HG03139 (cell line): ENCODE data around the gene TRMT2A.

ENCODE experiments used
- ATAC-seq: cut with Tn5 transposase; IDR thresholded peaks from one replicate; pipeline ENCODE4 v1.9.1; 2021; ENCODE audit not compliant: unreplicated experiment

The TRMT2A gene

DNA sequence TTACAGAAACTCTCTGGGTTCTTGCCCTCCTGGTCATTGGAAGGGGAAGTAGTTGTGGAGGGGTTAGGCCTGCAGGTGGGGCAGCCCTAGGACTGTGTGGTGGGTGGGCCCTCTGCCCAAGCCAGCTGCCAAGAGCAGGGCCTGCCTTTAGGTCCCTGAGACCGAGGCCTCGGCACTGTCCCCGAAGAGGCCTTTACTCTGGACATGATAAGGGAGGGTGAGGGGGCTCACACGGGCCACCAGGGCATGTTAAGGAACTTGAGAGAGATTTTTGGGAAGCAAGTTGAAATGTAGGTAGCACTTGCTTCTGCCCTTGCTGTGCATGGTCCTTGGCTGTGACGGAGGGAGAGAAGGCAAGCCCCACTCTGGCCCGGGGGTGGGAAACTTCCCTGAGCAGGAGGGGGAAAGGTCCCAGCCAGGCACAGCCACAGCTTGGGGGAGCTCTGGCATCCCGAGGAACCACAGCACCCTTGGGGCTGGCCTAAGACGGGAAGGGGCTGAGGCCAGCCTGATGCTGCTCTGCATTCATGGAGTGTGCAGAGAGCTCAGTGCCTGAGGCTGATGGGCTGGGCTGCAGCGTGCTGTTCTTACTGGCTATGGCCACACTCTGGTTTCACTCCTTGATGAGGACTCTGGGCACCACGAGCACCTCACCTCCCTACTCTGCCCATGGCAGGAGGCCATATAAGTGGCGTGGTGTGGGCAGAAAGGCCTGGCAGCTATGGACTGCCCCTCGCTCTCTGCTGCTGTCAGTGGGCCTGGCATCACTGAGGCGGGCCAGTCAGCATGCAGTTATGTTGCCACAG, 8.9 kb downstream of the TRMT2A start:
- ATAC-seq, result no peak

DNA sequence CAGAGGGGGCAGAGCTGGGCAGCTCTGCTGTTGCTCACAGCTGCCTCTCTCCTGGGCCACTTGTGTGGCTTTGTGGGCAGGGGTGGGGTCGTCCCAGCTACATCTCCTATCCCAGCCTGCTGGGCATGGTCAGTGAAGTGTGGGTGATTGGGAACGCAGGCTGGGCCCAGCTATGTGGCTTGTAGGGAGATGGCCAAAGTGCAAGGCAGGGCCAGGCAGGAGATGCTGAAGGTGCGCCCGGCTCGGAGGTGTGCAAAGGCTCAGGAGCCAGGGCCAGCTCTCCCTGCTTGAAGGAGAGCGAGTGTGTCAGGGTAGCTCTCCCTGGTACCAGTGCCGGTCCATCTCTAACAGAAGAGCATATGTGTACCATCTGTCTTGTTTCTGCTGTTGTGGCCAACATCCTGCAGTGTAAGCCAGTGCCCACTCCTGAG, 9.5 kb downstream of the TRMT2A start:
- ATAC-seq, result no peak

DNA sequence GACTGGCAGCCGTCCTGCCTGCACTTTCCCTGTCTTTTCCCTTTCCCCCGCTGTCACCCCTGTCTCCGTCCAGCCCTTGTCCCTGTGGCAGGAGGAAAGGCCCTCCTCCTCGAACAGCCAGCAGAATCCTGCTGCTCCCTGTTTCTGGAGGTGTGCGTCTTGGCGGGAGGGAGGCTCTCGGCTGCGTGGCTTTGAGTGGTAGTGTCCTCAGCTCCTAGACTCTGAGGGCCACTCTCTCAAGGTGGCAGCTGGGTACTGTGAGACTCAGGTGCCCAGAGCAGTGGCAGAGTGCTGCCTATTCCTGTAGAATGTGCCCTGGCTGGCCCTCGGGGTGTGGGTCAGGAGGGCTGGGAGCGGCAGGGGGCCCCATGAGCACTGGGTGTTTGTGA, 10.2 kb downstream of the TRMT2A start:
- ATAC-seq, result no peak

DNA sequence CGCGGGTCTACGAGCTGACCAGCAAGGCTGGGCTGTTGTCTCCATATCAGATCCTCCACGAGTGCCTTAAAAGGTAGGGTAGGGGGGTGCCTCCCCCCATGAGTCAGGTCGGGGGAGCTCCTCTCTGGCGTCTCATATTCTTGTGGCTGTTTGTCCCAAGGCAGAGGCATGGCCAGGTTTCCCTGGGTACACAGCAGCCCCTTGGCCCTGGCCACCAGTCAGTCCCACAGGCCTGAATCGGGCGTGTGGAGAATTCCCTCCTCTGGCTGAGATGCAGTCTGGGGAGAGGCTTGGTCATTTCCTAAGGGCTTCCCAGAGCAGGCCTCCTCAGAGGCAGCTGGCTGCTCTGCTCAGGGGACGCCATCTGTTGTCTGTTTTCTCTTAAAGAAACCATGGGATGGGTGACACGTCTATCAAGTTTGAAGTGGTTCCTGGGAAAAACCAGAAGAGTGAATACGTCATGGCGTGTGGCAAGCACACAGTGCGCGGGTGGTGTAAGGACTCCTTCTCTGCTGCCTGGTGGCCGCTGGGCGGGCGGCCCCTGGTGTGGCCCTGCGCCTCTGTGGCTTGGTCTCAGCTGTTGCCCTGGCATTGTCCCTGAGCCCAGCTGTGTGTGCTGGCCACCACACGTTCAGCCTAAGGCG, 10.7 kb downstream of the TRMT2A start:
- no peak for ATAC-seq

DNA sequence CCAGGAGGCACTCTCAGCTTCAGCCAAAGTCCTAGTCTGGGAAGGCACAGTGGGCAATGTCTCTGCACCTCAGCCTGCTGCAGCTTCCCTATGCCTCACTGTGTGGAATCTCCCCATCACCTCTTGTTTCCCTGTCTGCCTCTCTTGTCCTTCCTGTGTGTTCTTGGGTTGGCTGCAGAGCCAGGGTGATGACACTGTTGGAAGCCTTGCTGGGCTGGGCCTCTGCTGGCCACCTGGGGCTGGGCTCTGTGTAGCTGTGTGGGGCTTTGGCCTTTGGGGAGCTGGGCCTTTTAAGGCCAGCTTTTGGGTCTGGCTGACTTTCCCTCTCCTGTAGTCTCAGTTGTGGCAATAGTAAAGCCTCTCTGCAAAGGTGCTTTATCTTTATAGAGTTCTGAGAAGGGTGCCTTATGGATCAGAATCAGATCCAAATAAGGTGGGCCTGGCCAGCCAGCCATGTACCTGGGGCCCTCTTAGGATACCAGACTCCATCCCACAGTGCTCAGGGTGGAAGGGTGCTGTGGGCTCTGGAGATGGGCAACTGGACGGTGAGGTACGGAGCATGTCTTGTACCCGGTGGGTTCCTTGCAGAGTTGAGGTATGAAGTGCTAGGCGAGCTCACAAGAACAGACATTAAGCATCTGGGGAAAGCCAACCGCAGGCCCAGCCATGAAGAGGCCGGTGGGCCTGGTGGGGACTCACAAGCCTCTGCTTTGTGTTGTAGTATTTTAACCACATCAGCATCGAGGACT, 11.4 kb downstream of the TRMT2A start:
- no peak for ATAC-seq

DNA sequence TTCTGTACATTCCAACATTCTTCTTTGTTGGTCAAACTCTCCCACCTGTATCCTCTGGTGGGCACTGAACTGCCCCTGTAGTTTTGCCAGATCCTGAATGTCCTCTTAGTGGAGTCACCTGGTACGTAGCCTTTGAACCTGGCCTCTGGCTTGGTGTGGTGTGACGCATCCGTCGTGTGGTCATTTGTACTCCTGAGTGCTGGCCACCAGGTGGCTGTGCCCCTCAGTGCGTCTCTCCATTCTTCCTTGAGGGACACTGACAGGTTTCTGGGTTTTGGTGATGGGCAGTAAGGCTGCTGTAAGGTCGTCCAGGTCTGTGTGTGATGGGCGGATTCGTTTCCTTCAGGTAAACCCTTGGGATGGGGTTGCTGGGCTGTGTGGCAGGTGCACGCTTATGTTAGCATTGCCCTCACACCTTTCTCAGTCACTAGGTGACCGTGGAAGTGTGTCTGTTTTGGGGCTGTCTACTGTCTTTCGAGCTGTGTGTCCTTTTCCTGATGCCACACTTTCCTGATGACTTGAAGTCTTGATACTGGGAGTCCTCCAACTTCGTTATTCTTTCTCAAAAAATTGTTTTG, 14.7 kb downstream of the TRMT2A start:
- no peak for ATAC-seq

DNA sequence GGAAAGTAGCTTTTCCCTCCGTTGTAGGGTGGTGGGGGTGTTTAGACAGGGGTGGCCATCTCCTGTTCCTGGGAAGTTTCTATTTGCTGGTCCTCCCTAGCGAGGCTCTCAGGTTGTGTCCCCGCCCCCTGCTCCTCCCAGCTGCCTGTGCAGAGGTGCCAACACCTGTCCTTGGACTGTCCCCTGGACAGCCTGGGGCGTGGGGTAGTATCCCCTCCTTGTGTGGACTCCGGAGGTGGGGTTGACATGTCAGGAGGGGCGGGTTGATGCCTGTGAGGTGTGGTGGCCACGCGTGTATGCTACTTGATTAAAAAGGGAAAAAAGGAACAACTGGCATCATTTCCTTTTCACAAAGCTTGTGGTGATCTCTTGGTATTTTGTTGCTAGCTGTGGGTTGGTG, 15.4 kb downstream of the TRMT2A start:
- no peak for ATAC-seq

DNA sequence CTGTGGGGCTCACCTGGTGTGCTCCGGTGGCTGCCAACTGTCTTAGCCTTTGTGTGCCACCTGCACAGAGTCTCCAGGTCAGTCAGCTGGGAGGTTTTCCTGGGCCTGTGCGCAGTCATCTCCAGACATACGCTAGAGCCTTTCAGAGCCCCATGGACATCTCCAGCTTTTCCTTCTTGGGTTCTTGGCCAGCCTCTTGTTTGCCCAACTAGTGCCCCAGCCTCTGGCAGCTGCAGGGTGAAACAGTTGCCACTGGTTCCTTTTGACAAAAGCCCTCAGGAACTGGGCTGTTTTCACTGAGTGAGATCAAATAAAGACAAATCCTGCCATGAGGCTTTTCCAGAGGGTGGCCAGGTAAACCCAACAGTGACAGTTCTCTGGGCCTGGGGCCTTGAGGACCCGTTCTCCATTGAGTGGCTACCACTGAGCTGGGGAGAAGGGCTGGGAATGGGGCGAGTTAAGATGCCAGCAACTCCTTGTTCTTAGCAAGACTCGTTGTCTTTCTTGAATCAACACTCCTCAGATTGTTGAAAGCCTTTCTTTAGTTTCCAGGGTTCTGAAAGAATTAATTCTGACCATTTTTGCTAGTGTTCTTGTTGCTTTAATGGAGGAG, 17.8 kb downstream of the TRMT2A start:
- no peak for ATAC-seq

DNA sequence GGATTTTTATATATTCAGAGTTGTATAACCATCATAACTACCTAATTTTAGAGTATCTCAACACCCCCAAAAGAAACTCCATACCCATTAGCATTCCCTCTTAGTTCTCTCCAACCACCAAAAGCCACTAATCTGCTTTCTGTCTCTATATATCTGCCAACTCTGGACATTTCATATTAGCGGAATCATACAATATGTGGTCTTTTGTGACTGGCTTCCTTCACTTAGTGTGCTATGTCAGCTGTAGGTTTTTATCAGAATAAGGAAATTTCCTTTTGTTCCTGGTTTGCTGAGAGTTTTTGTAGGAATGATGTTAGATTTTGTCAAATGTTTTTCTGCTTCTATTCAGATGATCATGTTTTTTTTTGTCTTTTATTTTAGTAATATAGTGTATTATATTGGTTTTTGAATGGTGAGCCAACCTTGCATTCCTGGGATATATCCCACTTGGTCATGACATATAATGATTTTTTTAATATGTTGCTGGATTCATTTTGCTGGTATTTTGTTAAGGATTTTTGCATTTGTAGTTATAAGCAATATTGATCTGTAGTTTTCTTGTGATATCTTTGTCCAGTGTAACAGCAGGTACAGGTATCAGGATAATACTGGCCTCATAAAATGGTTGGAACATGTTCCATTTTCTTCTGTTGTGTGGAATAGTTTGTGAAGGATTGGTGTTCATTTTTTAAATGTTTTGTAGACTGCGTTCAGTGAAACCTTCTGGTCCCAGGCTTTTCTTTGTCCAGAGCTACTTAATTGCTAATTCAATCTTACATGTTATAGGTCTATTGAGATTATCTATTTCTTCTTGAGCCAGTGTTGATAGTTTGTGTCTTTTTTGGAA, 20.2 kb downstream of the TRMT2A start:
- no peak for ATAC-seq

DNA sequence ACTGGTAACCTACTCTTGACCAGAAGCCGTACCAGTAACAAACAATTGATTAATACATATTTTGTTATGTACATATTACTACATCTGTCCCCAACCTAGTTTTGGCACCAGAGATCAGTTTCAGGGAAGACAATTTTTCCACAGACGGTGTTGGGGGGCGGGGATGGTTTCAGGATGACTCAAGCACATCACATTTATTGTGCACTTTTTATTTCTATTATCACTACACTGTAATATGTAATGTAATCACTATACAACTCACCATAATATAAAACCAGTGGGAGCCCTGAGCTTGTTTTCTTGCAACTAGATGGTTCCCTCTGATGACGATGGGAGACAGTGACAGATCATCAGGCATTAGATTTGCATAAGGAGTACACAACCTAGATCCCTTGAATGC, 21.5 kb downstream of the TRMT2A start:
- no peak for ATAC-seq

DNA sequence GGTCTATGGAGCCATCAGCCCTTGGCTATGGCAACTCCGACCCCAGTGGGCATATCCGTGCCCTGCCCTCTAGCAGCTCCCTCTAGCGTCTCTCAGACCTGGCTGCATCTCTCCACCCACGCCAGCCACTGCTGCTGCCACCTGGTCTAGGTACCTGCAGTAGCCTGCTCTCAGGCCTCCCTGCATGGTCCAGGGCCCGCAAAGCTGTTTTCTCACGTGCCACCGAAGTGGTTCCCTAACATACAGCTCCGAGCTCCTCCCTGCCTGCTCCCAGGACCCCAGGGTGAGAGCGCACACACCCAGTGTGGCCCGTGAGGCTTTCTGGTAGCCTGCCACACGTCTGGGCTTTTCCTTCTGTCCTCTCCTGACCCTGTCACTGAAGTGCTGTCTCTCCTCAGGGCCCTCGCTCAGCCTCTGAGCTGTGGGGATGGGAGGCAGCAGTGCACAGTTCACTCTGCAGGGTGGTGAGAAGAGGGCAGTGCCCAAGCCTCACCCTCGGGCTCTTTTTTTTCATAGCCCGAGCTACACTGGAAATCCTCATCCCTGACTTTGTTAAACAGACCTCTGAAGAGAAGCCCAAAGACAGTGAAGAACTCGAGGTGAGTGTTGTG, 22.7 kb downstream of the TRMT2A start:
- ATAC-seq, result no peak

DNA sequence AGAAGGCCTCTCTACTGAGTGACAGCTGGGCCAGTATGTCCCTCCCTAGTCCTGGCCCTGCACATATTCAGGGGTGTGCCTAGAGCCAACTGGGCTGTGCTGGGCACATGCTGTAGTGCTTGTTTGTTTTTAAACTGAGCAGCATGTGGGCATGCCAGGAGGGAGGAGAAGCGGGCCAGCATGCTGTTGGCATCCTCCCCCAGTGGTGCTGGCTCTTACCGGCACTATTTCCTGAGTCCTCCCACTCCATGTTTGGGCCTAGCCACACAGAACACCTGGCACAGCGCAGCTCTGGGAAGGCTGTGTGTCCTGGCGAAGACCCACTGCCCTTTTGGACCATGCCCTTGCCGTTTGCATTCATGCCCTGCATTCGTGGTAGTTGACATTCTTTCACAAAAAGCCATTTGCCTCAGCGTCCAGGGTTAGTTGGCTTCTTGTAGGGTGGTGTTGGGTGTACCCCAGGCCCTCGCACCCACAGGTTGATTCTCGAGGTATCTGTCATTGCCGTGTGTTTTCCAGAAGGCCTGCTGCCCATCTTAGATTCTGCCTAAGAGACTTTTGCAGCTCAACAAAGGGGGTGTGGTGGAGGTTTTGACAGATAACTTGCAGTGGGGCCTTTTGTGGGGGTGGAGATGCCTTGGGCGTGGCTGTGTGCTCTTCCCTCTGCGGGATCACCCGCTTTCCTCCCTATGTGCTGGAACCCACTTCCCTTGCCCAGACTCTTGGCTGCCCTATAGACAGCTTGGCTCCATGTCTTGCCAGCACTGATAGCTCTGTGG, 23.4 kb downstream of the TRMT2A start:
- ATAC-seq, result no peak

DNA sequence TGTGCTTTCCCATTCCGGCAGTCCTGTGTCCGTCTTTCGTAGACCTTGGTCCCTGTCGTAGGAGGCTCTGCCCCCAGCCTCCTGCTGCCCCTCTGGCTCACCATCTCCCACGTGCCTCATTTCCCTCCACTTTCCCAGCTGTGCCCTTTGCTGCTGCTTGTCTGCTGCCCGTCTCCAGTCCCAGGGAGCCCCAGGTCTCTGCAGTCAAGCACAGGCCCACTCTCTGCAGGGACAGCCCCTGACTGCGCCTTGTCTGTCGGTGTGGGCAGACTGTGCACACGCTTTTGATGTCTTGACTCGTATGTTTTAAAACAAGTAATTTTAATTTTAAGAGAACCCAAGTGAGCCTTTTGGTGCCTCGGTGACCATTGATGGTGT, 24.6 kb downstream of the TRMT2A start:
- ATAC-seq, result no peak

DNA sequence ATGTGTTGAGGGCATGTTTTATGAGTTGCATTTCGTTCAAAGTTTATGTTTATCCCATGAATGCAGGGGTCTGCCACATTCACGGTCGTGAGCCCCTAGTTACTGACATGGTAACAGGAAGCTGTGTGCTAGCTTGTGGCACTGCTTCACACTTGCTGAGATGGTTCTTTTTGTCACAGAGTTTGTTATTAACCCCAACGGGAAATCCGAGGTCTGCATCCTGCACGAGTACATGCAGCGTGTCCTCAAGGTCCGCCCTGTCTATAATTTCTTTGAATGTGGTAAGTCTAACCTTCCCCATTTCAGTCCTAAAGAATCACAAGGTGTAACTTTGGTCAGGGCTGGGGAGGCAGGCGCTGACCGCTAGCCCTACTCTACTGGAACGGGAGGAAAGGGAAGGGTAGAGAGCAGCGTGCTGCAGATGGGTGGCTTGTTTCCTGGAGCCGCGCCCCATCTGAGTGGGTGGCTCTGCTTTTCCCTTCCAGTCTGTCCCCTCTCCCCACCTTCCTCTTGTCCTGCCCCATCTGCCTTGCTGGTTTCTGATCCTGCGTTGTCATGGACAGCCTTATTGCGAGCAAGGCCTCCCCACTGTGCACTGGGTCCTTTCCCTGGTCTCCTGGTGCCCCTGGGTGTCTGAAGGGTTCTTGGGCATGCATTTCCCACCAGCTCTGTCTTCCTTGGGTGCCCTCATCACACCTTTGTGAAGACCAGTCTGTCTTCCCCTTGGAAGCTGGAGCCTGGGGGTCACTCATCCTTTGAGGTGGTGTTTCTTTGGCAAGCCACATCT, 25.1 kb downstream of the TRMT2A start:
- ATAC-seq, result no peak

DNA sequence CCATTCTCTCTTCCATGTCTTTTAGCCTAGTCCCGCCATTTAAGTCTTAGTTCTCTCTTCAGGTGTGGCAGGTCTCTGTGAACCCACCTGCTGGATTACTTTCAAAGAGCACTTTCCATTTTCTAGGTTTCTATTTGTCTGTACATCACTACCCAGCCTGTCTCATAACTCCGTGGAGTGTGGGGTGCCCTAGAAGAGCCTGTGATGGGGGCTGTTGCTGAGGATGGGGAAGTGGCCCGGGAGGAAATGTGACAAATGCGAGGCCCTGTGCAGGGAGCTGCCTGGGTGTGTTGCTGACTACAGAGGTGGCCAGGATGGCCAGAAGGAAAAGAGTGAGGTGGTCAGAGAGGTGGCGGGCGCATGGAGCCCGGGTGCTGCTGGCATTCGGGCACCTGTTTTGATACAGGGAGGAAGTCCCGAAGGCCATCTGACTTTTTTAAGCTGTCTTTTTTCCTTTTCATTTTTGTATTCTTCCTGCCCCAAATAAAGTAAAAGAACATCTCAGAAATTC, 26.2 kb downstream of the TRMT2A start:
- no peak for ATAC-seq

DNA sequence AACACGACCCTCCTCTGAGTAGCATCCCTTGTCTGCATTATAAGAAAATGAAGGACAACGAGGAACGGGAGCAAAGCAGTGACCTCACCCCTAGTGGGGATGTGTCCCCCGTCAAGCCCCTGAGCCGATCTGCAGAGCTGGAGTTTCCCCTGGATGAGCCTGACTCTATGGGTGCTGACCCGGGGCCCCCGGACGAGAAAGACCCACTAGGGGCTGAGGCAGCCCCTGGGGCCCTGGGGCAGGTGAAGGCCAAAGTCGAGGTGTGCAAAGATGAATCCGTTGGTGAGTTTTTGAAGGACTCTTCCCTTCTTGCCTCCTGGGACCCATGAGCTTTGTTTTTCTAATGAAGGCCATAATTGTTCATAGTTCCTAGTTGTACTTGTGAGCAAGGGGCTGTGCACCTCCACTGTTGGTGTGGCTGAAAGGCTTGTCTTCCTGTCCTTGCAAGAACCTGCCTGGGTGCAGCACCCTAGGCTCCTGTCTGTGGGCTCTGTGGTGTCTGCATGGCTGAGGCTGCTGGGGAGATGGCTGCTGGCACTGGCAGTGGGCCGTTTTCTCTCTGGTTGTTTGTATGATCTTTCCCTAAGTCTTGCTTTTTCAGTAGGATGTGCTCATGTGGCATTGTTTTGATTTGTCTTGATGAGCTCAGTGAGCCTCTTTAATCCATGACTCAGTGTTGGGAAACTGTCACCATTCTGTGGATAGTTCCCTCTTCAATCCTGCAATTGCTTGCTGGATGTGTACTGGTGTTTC, 26.9 kb downstream of the TRMT2A start:
- no peak for ATAC-seq

DNA sequence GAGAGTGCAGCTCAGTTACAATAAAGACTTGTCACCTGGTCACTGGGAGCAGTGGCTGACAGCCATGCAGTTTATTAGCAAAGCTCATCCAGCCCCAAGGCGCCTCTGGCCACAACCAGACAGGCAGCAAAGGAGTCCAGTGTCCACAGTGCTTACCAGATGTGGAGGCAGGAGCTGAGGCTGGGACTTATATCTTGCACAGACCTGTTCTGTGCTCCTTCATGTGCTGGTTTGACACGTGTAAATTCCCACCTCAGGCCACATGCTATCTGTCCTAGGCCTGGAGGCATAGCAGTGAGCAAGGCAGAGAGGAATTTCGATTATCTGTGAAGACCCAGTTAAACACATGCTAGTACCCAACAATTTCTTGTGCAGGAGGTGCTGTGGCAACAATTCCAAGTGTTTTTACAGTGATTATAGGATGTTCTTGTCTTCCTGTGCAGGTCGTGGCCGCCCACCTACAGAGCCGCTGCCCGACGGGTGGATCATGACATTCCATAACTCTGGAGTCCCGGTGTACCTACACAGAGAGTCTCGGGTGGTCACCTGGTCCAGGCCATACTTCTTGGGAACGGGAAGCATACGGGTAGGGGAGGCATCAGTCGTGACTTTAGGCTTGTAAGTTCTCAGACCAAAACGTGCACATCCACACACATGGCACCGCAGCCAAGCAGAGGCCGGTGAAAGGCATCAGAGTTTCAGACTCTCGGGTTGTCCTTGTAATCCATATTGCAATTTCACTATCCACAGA, 27.6 kb downstream of the TRMT2A start:
- no peak for ATAC-seq
